AML-193 (cell line): ENCODE measurements around the gene CDK3.
A peak's percentile ranks its signal among the peaks of the same experiment; 100 is the strongest.

Source experiments
- DNase-seq, 2 experiments: peaks; one replicate each; lab custom pipeline; 2025; lab: John Stamatoyannopoulos, UW

The CDK3 gene

DNA sequence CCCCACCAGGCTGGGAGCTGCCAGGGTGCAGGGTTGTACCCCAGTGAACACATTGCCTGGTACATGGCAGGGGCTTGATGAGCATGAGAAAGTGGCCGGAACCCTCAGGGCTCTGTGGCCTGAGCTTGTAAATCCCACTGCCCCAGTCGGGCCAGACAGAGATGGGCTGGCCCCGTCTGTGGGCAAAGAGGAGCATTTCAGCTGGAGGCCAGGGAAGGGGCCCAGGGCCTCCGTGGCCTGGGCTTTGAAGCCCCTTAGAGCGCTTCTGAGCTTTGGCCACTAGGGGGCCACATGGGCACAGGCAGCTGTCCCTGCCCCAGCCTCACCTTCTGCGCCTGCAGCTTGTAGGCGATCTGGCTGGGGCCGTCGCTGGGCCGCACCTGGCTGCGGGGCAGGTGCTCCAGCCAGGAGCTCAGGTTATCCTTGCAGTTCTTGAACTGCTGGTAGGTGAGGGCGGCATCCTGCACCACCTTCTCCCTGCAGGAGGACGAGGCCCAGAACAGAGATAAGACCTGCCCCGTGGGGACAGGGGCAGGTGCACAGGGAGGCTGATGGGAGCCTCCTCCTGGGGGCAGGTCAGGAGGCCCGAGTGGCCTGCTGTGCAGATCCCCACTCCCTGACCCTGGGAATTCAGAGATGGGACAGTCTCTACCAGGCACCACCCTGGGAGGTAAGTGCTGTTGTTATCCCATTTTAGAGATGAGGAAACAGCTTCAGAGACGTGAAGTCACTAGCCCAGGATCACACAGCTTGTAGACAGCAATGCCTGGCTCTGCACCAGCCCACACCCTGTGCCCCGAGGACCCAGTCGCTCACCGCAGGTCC is 13.7 kb downstream of the CDK3 start:
- DNase-seq, result peak; percentile 62 to 64

DNA sequence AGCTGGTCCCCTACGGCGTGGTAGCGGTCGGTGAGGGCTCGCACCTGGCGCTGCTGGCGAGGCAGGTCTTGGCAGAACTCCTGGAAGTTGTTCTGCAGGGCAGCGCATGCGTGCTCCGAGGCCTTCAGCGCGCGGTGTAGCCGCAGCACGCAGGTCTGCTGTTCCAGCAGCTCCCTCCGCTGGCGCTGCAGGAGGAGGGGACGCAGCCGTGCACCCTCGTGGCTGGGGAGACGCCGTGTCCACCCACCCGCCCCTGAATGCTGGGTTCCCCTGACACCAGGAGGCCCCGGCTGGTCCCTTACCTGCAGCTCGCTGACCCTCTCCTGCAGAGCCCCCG is 14.2 kb downstream of the CDK3 start:
- no peak for DNase-seq

DNA sequence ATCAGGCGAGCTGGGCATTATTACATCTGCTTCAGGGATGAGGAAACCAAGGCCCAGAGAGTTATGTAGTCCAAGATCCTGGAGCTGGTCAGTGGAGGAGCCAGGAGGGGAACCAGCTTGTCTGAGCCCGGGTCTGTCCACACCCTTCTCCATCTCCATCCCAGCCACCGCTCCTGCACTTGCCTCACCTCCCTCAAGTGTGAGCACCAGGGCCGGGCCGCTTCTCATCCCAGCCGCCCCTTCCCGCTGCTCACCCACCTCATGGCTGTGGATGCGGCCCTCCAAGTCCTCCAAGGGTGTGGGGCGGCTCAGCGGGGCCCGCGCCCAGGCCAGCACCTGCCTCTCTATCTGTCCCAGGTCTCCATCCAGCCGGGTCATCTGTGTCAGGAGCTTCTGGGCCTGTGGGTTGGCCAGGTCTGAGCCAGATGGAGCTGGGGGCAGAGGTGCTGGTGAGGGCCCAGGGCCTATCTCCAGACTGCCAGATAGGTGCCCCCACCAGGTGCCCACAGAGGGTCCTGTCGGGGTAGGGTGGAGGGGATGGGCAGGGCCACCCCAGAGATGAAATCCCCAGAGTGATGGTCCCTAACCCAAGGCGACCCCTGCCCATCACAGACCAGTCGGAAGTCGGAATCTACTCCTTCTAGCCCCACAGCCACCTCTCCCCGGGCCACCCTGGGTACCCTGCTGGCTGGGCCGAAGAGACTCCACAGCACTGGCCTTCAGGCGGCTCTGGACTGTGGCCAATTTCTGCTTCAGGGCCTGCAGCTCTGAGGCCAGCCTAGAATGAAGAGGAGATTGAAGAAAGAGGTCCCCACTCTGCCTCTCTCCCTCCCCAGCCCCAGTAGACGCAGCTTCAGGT is 17.1 kb downstream of the CDK3 start:
- DNase-seq, result no peak

DNA sequence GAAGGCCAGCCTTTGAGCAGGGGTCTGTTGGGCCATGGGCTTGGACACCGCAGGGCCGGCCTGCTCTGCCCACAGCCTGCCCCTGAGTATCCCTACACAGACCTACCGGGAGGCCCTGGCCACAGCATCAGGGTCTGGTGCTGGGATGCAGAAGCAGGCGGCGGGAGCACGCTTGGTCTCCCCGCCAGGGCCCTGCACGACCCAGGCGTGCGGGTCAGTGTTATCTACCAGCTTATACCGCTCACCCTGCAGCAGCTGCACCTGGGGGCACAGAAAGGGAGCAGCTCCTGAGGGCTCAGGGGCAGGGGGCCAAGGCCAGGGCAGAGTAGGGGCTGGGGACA is 17.7 kb downstream of the CDK3 start:
- DNase-seq, result no peak

DNA sequence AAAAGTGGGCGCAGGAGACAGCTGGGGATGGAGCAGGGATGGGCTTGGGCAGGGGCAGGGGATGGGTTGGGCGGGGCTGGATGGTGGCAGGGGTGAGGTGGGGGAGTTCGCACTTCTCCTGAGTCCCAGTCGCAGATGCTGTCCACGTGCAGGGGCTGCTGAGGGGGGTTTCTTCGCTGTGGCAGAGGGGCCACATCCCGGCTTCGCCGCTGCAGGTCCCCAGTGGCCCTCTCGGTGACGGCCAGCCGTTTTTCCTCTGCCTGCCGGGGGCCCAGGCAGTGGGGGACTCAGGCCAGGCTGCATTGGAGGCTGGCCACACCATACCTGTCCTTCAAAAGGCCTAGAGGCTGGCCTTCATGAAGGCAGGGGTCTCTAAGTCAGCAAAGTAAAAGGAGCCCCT is 18.1 kb downstream of the CDK3 start:
- DNase-seq, result no peak

DNA sequence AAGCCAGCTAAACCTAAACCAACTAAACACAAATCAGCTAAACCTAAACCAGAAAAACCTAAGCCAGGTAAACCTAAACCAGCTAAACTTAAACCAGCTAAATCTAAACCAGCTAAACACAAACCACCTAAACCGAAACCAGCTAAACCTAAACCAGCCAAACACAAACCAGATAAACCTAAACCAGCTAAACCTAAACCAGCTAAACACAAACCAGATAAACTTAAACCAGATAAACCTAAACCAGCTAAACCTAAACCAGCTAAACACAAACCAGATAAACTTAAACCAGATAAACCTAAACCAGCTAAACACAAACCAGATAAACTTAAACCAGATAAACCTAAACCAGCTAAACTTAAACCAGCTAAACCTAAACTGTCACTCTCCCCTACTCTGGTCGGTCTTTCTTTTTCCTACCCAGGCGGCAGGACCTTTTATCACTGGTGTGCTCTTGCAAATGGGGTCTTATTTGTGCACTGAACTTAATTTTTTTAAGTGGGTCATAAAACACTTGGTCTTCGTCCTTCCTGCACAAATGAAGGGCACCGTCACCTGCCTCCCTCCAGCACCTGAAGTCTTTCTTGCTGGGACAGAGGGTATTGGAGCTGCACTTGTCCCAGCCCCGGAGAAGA is 19.3 kb downstream of the CDK3 start:
- no peak for DNase-seq

DNA sequence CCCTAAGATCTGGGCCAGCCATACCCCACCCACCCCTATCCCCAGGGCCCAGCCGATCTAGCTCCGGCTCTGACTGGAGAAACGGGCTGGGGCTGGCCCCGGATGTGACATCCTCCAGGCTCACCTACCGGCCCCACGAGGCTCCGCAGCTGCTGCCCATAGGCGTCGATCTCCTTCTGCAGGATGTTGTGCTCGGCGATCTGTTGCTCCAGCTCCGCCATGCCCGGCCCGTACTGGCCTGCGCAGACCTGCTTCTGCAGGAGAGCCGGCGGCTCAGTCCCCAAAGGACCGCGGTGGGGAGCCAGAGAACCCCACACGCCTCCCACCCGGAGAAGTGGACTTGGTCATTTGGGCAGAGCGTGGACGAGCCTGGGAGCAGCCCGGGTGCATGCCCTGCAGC is 21.6 kb downstream of the CDK3 start:
- no peak for DNase-seq

DNA sequence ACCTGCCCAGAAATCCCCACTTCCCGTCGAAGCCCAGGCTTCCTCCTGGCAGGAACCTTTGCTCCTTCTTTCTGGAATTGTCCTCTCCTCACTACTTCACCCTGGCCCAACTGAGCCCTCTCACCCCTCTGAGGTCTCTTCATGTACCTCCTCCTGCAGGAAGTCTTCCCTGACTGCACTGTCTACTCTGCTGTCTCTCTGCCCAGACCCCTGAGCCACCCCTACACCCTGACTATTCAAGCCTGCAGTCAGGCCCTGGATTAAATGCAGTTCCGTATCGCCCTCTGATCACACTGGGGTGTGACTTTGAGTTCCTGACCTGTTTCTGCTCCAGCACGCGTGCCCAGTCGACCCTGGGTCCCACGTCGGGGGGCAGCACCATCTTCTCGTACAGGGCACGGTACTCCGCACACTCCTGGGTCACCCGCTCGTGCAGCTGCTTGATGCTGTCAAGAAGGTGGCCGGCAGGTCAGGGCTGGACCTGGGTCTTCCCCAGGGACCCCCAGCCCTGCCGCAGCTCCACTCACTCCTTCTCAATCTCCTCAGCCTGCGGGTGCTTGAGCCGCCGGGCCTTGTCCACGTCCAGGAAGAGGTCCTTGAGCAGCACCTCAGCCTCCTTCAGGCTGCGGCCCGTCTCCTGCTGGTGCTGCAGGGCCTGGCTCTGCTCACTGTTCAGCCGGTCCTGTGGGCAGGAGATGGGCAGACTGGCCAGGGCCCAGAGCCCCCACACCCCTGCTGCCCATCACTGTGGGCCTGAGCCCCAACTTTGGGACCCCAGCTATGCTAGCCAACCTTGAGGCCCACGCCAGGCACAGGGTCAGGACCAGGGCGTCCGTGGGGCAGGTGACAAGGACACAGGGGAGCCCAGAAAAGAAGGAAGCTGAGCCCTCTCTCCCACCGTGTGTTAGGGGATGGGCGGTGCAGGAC is 22.6 kb downstream of the CDK3 start:
- no peak for DNase-seq

DNA sequence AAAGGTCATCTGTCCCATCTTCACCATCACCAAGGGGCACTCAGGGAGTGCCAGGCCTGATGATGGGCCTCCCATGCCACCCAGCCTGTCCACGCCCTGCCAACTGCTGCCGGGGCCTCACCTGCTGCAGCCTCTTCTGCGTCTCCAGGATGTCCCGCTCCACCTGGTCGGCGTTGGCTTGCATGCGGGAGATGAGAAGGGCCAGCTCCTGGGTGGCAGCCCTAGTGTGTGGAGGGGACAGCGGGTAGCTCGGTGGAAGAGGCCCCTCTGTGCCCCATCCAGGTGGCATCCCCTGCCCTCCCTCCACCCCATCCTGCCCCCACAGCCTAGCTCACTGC is 23.2 kb downstream of the CDK3 start:
- DNase-seq, result no peak

DNA sequence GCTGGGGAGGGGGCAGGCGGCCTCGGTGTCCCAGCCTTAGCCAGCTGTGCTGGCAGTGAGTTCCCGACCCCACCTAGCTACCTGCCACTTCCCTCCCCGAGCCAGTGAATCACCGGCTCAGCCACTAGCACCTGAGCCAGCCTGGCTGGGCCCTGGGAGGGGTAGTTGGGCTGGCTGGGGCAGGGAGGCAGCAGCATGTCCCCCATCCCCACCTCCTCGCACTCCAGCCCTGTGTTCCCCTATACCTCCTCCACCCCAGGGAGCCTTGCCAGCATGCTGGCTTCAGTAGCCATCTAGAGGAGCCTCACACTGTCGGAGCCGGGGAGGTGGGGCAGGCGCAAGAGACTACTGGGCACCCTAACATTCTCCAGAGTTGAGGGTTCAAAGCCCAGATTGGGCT is 23.7 kb downstream of the CDK3 start:
- DNase-seq, result no peak

DNA sequence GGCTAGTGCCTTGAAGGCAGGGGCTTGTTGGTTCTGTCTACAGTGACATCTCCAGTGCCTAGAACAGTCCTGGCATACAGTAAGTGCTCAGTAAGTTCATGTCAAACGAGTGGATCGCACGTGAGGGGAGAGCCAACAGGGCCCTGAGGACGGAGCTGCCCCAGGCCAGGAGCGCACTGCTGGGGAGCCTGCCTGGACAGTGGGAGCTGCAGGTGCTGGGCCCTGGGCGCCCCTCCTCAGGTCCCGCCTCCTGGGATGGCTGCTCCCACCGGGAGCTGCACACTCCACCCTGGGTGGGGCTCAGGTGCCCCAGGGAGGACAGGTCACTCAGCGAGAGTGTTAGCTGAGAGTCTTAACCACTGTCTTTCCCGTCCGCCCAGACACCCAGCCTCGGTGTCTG is 24.6 kb downstream of the CDK3 start:
- no peak for DNase-seq

DNA sequence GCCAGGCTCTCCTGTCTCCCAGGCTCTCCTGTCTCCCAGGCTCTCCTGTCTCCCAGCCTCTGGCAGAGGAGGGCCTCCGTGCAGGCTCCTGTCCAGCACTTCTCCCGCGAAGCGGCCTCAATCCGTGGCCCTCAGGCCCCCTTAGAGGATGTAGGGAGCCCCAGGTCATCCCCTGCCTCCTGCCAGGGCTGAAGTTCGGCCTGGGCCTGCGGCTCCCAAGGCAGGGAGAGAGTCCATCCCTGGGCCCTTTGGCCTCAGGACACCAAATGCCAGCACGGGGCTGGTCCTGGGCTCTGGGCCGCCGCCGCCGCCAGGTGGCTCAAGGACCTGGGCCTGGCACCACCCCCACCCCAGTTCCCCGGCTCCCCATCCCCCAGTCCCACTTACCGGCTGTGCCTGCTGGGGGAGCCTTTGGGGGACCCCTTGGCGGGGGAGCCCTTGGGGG is 26.1 kb downstream of the CDK3 start:
- no peak for DNase-seq

DNA sequence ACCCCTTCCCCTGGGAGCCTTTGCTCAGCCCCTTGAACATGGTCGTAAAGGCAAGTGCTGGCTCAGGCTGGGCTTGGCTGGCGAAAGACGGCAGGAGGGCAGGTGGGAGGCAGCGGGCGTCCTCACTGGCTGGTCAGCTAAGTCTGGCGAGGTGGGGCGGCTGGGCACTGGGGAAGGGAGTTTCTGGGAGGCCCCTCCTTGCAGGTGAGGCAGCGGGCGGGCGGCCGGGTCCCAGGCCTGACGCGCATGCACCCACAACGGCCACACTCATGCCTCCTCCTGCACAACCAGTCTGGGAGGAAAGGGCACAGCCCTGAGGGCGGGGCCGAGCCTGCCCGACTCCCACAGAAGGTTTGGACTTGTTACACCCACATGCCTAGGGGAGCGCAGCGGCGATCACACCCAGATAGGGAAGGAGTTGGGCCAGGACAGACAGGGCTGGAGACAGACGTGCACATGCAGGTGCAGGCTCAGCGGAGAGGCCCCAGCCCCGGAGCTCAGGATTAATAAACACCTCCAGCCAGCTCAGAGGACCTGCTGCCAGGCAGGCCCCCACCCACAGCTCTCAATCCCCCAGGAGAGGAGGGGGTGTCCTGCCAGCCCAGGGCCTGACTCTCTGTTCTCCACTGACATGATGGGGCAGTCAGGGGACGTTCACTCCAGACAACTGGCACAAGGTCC is 26.6 kb downstream of the CDK3 start, which contains the start of gene EVPL:
TSS of gene EVPL (minus strand) at position 148 of the 681 bp plus-strand sequence. CDS start at position 40, 108 bp downstream.
- no peak for DNase-seq

DNA sequence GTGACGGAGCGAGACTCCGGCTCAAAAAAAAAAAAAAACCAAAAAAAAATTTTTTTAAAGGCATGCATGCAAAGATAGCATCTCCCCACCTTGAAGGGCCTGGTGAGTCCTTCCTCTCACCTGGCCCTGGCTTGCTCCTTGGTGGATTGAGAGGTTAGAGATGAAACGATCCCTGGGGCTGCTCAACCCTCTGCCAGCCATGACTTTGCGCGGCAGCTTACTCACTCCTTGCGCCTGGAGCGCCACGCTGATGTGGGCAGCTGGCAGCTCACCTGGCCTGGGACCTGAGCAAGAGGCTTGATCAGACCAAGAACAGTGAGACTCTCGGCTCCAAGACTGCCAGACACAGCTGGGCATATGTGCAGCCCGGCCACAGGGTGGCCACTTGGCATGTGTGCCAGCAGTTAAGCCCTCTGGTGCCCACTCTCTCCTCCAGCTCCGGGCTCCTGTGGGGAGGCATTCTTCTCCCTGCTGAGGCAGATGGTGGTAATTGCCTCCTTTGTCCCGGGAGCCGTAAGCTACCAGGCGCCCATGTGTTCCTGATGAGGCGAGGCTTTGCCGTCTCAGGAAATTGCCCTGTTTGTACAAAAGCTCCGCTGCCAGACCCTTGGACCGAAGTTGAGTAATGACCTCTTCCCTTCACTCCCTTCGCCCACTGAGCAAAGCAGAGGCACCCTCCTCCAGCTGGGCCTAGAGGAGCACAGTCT is 31.6 kb downstream of the CDK3 start:
- no peak for DNase-seq

DNA sequence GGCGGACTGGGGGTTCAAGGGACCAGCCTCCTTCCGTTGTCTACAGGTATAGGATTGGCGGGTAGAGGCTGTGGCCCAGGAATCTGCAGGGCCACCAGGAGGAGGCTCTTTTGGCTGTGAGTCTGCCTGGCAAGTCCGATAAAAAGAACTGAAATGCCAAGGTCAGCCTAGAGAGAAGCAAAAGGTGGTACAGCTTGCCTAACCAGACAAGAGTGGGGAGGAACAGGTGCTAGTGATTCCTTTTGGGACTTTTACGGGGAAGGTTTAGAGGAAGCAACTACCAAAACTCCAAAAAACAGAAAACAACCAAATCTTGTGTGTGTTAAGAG is 32.1 kb downstream of the CDK3 start:
- DNase-seq, result no peak

DNA sequence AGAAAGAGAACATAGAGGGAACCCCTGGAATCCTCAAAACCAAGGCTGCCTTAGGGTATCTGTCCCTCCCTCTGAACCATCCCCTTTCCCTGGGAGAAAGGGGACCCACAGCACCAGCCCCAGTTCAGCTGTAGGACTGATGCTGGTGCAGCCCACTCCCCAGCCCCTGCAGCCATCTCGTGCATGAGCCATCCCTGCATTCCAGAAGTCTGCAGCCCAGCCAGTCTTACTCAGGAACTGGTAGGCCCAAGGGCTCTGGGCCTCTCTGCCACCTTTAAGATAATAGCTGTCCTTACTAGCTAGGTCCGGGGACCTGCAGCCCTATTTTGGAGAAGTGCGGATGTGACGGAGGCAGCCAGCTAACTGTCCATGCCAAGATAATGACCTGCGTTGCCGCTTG is 32.5 kb downstream of the CDK3 start:
- no peak for DNase-seq

DNA sequence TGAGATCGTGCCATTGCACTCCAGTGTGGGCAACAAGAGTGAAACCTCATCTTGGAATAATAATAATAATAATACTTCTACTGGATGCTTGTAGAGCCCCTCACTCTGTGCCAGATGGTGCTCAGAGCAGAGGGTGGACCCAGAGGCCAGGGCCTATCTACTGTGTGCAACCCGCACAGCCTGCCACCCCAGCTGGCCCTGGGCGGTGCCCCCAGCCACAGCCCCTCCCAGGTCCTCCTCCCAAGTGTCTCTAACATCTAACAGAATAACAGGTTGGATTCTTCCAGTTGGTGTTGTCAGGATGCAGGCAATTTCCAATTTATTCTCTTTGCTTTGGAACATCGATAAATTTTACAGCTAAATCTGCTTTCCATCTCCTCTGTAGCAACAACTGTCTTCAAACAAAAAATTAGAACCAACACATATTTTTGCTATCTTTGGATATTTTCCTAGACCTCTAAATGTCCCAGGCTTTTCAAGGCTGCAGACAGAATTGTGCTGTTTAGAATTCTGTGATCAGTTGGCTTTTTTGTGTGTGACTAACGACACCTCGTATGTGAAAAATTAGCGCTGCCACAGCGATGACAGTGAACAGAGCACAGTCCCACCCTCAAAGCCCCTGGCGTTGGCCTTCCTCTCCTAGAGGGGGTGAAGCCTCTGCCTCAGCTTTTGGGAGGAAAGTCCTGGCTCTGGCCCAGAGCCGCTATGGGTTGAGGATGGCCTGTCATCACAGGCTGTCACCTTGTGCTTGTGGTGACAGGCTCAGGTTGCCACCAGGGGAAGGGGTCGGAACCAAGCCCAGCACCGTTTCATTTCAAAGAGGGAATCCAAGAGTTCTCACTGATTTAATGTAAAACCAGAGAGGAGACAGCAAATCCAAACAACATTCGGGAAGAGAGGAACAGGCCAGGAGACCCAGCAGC is 34.0 kb downstream of the CDK3 start:
- no peak for DNase-seq

DNA sequence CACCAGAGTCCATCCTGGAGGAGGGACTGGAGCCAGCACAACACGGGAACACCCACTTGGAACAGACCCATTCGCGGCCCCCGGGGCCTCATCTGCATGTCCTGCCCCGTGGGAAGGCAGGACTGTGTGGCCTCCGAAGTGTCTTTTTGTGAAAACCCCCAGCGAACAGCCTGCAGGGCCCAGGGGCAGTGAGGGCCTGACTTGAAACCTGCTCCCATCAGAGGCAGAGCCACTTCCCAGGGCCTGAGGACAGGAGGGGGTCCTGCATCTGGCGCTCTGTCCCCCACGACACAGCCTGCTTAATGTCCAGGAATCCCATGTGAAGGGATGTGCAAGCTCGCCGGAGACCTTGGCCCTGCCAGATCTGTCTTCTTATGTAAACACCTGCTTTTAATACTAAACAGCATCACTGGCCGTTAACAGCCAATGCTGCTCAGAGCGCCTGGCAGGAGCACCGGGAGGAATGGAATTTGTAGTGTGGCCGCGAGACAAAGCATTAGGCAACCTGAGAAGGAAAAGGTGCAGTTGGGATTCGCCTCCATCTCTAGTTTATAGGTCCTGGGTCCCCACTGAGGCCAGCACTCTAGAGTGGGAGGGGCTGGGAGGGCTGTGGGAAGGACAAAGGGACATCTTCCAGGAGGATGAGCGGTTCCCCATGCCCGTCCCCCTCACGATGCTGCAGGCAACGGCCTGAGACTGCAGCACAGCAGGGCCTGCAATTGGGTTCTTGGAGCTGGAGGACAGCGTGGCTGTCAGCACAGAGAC is 36.0 kb downstream of the CDK3 start:
- no peak for DNase-seq

DNA sequence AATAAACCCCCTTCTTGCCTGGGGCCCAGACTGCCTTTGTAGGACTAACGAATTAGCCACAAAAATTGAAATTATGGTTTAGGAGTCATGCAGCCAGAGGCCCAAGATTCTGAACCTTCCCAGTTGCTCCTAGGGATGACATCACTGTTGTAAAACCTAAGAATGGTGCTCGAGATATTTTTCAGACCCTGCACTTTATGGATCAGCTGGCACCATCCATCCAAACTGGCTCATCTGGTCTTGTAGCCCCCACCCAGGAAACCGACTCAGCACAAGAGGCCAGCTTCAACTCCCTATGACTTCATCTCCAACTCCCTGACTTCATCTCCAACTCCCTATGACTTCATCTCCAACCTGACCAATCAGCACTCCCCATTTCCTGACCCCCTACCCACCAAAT is 37.4 kb downstream of the CDK3 start:
- no peak for DNase-seq
